Mammary epithelial cell (primary cell): Measurements from ENCODE around the gene RNF126.

Experiments used
- EZH2 ChIP-seq: IDR thresholded peaks from 2 replicates; pipeline ENCODE4 v1.6.1; 2012; ENCODE audit warnings: low read length, inconsistent platforms, borderline replicate concordance
- TF ChIP-seq, protein P1 (sequence below), 2 donors: IDR thresholded peaks in 1 of 2; conservative IDR thresholded peaks in 1 of 2; 2 replicates each; pipeline ENCODE4 v1.5.1; 2011 to 2012; ENCODE audit warnings: inconsistent platforms in 2 of 2, low read length in 2 of 2, mild to moderate bottlenecking in 2 of 2, control low read depth in 1 of 2, low read depth in 1 of 2; ENCODE audit not compliant: insufficient read depth in 1 of 2; ENCODE audit errors: extremely low read depth in 1 of 2

DNA sequence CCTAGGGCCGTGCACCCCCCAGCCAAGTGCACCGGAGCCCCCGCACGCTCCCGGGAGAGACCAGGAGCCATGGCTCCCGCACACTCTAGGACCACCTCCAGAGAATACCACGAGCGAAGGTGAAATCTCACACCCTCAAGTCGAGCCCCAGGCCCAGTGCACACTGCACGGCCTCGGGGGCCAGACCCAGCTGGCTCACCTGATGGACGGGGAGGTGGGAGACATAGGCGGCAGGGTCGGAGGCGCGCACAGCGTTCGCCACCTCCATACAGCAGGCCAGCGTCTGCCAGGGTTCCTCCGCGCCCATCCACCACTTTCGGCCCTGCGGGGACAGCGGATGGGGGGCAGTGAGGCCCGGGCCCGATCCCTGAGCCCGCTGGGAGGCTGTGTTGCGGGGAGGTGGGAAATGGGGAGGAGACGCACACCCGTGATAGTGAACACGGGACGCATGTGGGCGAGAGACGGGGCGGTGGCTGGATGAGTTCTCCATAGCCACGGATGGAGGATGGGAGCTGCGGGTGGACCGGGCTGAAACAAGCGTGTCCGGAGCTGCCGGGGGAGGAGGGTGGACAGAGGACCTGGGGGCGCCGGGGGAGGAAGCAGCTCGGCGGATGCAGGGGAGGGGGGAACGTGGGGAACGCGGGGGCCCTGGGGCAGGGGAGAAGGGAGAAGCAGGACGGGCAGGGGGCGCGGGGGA, 42.7 kb downstream of the RNF126 start:
- TF ChIP-seq EZH2 = no peak
- TF ChIP-seq, protein P1, sequence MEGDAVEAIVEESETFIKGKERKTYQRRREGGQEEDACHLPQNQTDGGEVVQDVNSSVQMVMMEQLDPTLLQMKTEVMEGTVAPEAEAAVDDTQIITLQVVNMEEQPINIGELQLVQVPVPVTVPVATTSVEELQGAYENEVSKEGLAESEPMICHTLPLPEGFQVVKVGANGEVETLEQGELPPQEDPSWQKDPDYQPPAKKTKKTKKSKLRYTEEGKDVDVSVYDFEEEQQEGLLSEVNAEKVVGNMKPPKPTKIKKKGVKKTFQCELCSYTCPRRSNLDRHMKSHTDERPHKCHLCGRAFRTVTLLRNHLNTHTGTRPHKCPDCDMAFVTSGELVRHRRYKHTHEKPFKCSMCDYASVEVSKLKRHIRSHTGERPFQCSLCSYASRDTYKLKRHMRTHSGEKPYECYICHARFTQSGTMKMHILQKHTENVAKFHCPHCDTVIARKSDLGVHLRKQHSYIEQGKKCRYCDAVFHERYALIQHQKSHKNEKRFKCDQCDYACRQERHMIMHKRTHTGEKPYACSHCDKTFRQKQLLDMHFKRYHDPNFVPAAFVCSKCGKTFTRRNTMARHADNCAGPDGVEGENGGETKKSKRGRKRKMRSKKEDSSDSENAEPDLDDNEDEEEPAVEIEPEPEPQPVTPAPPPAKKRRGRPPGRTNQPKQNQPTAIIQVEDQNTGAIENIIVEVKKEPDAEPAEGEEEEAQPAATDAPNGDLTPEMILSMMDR (conservative IDR thresholded peaks at IDR 0.05 in 1 of 2, IDR thresholded peaks at IDR 0.05 in 1 of 2; ENCODE audit: extremely low read depth in 1 of 2, insufficient read depth in 1 of 2, low read depth in 1 of 2, low read length in 2 of 2) = no peak
